ENCODE measurements around the gene CTNNA2.

DNA sequence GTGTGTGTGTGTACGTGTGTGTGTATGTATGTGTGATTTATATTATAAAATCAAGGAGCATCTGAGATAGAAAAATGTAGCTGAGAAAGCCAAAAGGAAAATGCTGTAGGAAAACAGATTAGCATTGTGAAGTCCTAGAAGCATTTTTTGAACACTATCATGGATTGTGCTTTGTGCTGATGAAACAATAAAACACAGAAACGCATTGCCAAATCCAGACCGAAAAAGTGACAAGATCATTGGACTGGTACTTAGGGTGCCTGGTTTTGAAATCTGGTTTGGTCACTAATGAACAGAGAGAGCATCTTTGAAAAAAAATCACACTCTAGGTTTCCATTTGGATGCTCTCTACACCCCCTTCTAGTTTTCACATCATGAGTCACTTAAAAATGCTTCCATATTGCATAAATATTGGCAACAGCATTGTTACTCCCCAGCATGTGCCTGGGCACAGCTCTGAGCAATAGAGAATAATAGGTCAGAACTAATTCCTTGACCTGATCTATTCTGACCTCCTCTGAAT, 1006.3 kb downstream of the CTNNA2 start:
- no peak for TF ChIP-seq POLR2A (IDR thresholded peaks at IDR 0.05)
- TF ChIP-seq, protein P1, sequence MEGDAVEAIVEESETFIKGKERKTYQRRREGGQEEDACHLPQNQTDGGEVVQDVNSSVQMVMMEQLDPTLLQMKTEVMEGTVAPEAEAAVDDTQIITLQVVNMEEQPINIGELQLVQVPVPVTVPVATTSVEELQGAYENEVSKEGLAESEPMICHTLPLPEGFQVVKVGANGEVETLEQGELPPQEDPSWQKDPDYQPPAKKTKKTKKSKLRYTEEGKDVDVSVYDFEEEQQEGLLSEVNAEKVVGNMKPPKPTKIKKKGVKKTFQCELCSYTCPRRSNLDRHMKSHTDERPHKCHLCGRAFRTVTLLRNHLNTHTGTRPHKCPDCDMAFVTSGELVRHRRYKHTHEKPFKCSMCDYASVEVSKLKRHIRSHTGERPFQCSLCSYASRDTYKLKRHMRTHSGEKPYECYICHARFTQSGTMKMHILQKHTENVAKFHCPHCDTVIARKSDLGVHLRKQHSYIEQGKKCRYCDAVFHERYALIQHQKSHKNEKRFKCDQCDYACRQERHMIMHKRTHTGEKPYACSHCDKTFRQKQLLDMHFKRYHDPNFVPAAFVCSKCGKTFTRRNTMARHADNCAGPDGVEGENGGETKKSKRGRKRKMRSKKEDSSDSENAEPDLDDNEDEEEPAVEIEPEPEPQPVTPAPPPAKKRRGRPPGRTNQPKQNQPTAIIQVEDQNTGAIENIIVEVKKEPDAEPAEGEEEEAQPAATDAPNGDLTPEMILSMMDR (IDR thresholded peaks at IDR 0.05): no peak
